ENCODE measurements around the gene PHTF2.

Gene PHTF2

DNA sequence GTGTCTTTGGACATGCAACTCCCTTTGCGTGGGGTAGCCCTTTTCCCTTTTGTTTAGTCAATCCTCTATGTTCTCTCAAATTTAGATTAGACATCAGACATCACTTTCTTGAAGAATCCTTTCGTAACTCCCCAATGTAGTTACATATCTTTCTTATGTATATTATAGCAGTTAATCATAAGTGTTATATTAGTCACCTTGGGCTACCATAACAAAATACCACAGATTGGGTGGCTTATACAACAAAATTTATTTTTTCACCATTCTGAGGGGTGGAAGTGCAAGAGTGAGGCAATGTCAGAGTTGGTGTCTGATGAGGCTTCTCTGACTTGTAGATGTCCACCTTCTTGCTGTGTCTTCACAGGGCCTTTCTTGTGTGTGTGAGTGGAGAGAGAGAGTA, 105.7 kb downstream of the PHTF2 start:
- peak overlapping the region; percentile 87 for H3K27ac ChIP-seq (ENCODE audit: low read depth, low read length, poor library complexity, severe bottlenecking)
- H3K4me2 ChIP-seq (ENCODE audit: low read length), result no peak overlapping the region
- TF ChIP-seq, protein P1, sequence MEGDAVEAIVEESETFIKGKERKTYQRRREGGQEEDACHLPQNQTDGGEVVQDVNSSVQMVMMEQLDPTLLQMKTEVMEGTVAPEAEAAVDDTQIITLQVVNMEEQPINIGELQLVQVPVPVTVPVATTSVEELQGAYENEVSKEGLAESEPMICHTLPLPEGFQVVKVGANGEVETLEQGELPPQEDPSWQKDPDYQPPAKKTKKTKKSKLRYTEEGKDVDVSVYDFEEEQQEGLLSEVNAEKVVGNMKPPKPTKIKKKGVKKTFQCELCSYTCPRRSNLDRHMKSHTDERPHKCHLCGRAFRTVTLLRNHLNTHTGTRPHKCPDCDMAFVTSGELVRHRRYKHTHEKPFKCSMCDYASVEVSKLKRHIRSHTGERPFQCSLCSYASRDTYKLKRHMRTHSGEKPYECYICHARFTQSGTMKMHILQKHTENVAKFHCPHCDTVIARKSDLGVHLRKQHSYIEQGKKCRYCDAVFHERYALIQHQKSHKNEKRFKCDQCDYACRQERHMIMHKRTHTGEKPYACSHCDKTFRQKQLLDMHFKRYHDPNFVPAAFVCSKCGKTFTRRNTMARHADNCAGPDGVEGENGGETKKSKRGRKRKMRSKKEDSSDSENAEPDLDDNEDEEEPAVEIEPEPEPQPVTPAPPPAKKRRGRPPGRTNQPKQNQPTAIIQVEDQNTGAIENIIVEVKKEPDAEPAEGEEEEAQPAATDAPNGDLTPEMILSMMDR (IDR thresholded peaks at IDR 0.05; ENCODE audit: low read length), result no peak
- no peak for TF ChIP-seq EZH2 (IDR thresholded peaks at IDR 0.05; ENCODE audit: borderline replicate concordance, low read length)

DNA sequence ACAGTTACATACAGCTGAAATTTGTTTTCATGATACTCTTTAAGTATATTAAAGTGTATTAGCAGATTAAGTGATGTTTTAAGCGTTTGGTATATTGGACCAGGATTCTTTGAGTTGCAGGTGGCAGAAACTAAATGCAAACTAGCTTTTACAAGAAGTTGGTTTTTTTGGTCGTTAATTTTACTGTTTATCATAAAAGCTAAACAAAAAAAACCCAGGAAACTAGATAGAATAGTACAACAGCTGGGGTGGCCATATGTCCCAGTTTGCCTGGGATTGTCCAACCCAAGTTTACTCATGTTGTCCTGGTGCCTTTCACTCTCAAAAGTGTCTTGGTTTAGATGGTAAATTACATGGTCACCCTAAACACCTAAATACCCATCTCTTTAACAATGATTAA, 108.7 kb downstream of the PHTF2 start:
- no peak overlapping the region for H2AFZ ChIP-seq (ENCODE audit: low read length)
- H3K4me1 ChIP-seq (ENCODE audit: insufficient read depth, low read length, severe bottlenecking), result peaks cover 38% of the 10 kb centered on the region
- H3K27me3 ChIP-seq (ENCODE audit: insufficient read depth, low read length), result no peaks in the 10 kb centered on the region
- H3K27ac ChIP-seq (ENCODE audit: low read depth, low read length, poor library complexity, severe bottlenecking), result peak overlapping the region; percentile 87
- peak overlapping the region; percentile 5 for H3K4me3 ChIP-seq (ENCODE audit: low read depth, low read length, poor library complexity, severe bottlenecking)
- H3K4me2 ChIP-seq (ENCODE audit: low read length), result peak overlapping the region; percentile 34; the same call in 1 of the 2 replicates
- no peak for TF ChIP-seq EZH2 (IDR thresholded peaks at IDR 0.05; ENCODE audit: borderline replicate concordance, low read length)
- TF ChIP-seq, protein P1 (IDR thresholded peaks at IDR 0.05; ENCODE audit: low read length), result no peak
- H3K36me3 ChIP-seq (ENCODE audit: insufficient read depth, low read length), result peaks cover 18% of the 10 kb centered on the region
- H3K79me2 ChIP-seq (ENCODE audit: insufficient read depth, low read length), result no peaks in the 10 kb centered on the region
- no peaks in the 10 kb centered on the region for H3K9me2 ChIP-seq (ENCODE audit: low read depth, low read length)
- 0 out of 2 replicates have a peak overlapping the region, but pooled peaks have one; percentile 1 for H3K9ac ChIP-seq (ENCODE audit: low read length)
- no peaks in the 10 kb centered on the region for H4K20me1 ChIP-seq (ENCODE audit: insufficient read depth, low read length)
- peaks cover 19% of the 10 kb centered on the region for H3F3A ChIP-seq (ENCODE audit: insufficient read depth, low read length)
- H3K9me3 ChIP-seq (ENCODE audit: low read length), result no peaks in the 10 kb centered on the region

More for the DNA sequence above, 105.7 kb downstream of the PHTF2 start:
- Histone ChIP-seq H3K9ac (ENCODE audit: low read length) (no peak overlapping the region), H3K4me1 (ENCODE audit: insufficient read depth, low read length, severe bottlenecking) (peaks cover 34% of the 10 kb centered on the region), H3K79me2 (ENCODE audit: insufficient read depth, low read length) (no peaks in the 10 kb centered on the region), H3K36me3 (ENCODE audit: insufficient read depth, low read length) (peaks cover 15% of the 10 kb centered on the region; the same call in 1 of the 2 replicates), H2AFZ (ENCODE audit: low read length) (no peak overlapping the region), H3K4me3 (ENCODE audit: low read depth, low read length, poor library complexity, severe bottlenecking) (no peak overlapping the region), H3K9me3 (ENCODE audit: low read length) (no peaks in the 10 kb centered on the region), H4K20me1 (ENCODE audit: insufficient read depth, low read length) (no peaks in the 10 kb centered on the region), H3K27me3 (ENCODE audit: insufficient read depth, low read length) (no peaks in the 10 kb centered on the region), H3K9me2 (ENCODE audit: low read depth, low read length) (no peaks in the 10 kb centered on the region), H3F3A (ENCODE audit: insufficient read depth, low read length) (peaks cover 19% of the 10 kb centered on the region)

DNA sequence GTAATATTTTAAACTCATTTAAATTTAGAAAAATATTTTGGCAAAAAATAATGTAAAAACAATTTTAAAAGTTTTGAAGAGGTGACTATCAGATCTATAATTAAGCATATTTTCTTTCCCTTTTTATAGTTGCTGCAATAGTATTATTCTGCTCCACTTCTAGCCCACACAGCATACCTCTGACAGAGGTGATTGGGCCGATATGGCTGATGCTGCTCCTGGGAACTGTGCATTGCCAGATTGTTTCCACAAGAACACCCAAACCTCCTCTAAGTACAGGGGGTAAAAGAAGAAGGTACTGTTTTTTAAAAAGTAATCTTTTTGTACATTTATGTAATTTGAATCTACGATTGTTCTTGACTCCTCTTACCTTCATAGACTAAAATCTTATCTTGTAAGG, 110.1 kb downstream of the PHTF2 start:
- no peak overlapping the region for H3K27ac ChIP-seq (ENCODE audit: low read depth, low read length, poor library complexity, severe bottlenecking)
- no peaks in the 10 kb centered on the region for H4K20me1 ChIP-seq (ENCODE audit: insufficient read depth, low read length)
- no peak overlapping the region for H3K9ac ChIP-seq (ENCODE audit: low read length)
- no peak overlapping the region for H3K4me3 ChIP-seq (ENCODE audit: low read depth, low read length, poor library complexity, severe bottlenecking)
- H3K27me3 ChIP-seq (ENCODE audit: insufficient read depth, low read length), result no peaks in the 10 kb centered on the region
- no peak overlapping the region for H2AFZ ChIP-seq (ENCODE audit: low read length)
- H3K4me2 ChIP-seq (ENCODE audit: low read length), result no peak overlapping the region
- no peaks in the 10 kb centered on the region for H3K79me2 ChIP-seq (ENCODE audit: insufficient read depth, low read length)
- no peak for TF ChIP-seq EZH2 (IDR thresholded peaks at IDR 0.05; ENCODE audit: borderline replicate concordance, low read length)
- TF ChIP-seq, protein P1 (IDR thresholded peaks at IDR 0.05; ENCODE audit: low read length), result no peak
- H3K36me3 ChIP-seq (ENCODE audit: insufficient read depth, low read length), result peaks cover 16% of the 10 kb centered on the region
- peaks cover 19% of the 10 kb centered on the region for H3F3A ChIP-seq (ENCODE audit: insufficient read depth, low read length)
- H3K4me1 ChIP-seq (ENCODE audit: insufficient read depth, low read length, severe bottlenecking), result peaks cover 31% of the 10 kb centered on the region
- H3K9me2 ChIP-seq (ENCODE audit: low read depth, low read length), result no peaks in the 10 kb centered on the region
- no peaks in the 10 kb centered on the region for H3K9me3 ChIP-seq (ENCODE audit: low read length)
